ENCODE results near the gene SIAE. TPM values are rescaled to one million over a fixed set of nuclear protein-coding genes. Genes with fewer than 3 reads are reported as not detected.

The SIAE gene, protein sequence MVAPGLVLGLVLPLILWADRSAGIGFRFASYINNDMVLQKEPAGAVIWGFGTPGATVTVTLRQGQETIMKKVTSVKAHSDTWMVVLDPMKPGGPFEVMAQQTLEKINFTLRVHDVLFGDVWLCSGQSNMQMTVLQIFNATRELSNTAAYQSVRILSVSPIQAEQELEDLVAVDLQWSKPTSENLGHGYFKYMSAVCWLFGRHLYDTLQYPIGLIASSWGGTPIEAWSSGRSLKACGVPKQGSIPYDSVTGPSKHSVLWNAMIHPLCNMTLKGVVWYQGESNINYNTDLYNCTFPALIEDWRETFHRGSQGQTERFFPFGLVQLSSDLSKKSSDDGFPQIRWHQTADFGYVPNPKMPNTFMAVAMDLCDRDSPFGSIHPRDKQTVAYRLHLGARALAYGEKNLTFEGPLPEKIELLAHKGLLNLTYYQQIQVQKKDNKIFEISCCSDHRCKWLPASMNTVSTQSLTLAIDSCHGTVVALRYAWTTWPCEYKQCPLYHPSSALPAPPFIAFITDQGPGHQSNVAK
- total RNA-seq = 1 to 10 TPM; 1.8 to 2.4 TPM

DNA sequence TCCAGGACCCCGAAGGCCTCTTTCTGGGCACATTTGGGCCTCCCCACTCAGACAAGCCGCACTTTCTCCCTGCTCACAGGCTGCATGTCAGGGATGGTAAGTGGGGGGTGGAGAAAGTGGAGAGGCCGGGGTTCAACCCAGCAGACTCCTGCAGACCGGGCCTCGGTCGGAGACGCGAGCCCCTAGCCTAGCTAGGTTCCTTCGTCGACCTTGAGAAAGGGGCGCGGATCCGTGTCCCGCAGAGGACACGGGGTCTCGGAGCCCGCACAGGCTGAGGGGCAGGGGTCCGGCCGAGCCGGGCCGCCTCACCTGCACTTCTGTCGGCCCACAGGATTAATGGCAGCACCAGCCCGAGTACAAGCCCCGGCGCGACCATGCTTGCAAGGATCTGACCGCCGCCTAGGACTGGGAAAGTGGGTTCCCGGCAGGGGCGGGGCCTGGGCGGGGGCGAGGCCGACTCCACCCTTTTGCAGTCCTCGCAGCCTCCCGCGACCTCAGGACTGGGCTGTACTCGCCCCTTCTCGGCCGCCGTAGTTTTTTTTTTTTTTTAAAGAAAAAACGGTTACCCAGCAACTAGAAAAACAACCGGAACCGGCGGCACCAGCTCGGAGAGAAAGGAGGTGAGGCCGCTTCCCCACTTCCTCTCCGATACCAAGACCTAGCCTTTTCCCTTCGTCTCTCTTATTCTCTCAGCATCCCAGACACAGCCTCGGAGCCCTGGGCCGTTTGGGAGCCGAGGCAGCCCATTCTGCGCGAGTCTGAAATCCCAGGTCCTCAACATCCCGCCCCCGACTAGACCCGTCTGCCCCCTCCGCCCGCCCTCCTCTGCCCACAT, at the start of gene SIAE, which contains the start of gene SPA17:
TSS of gene SIAE (minus strand) at position 407 of the 835 bp plus-strand sequence. CDS start at position 376, 31 bp downstream.
TSS of gene SPA17 (plus strand) at position 572 of the 835 bp plus-strand sequence. CDS start 1,361 bp downstream, outside the sequence.
- Mint-ChIP-seq H3K27me3 (peaks cover 0 to 9% of the 10 kb centered on the region in 2 donors), H3K36me3 (no peaks in the 10 kb centered on the region), H3K4me1 (ENCODE audit: low read depth in 2 of 2) (peaks cover 12 to 23% of the 10 kb centered on the region in 2 donors), H3K9me3 (no peaks in the 10 kb centered on the region), H3K27ac (peak within 1 kb of the TSS; percentile 76 to 92), H3K4me3 (peak within 1 kb of the TSS; percentile 81)
- peak; percentile 97 to 98 for ATAC-seq
- peak; percentile 92 for DNase-seq (ENCODE audit: low spot score)

DNA sequence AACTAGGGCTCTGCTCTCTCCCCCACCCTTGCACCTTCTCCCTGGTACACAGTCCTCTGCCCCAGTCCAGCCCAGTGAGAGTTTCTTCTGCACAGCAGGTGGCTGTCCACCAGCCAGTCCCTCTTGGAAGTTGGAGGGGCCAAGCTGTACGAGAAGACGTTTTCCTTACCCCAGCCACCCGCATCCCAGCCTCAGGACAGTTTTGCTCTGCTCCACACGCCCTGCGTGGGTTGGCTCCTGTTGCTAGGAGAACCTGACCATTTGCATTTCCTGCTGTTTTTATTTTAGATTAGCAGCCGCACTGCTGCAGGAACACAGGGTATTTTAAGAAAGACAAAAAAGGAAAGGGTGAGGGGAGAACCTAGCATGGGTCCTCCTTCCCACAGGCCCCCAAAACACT, 48.6 kb upstream of the SIAE start:
- Mint-ChIP-seq H3K27me3 (peaks cover 62 to 77% of the 10 kb centered on the region in 2 donors), H3K4me3 (no peak overlapping the region), H3K9me3 (no peaks in the 10 kb centered on the region), H3K4me1 (ENCODE audit: low read depth in 2 of 2) (peaks cover 11 to 13% of the 10 kb centered on the region in 2 donors), H3K27ac (no peak overlapping the region), H3K36me3 (no peaks in the 10 kb centered on the region)
- DNase-seq (ENCODE audit: low spot score) = no peak
- ATAC-seq = no peak

DNA sequence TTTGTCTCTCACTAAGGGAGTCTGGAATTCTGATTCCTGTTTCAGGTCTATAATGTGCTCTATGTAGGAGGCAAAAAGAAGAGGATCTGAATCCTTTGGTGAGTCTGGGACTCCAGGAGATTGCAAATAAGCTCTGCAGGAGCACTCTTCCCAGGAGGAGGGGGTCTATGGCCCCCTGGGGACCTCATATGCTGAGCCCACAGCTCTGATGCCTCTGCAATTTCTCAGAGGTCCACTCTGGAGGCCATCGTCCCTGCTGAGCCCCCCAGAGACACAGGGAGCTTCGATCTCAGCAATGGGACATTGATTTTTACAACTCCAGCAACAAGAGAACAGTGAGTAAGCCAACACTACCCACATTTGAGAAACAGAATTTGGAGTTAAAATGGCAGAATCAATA, 46.0 kb upstream of the SIAE start:
- DNase-seq (ENCODE audit: low spot score) (no peak), ATAC-seq (no peak)
- no peak overlapping the region for H3K27ac Mint-ChIP-seq
- H3K27me3 Mint-ChIP-seq = peaks cover 62 to 74% of the 10 kb centered on the region in 2 donors
- no peak overlapping the region for H3K4me3 Mint-ChIP-seq
- no peaks in the 10 kb centered on the region for H3K36me3 Mint-ChIP-seq
- no peaks in the 10 kb centered on the region for H3K9me3 Mint-ChIP-seq
- peaks cover 8 to 11% of the 10 kb centered on the region in 2 donors for H3K4me1 Mint-ChIP-seq (ENCODE audit: low read depth in 2 of 2)

DNA sequence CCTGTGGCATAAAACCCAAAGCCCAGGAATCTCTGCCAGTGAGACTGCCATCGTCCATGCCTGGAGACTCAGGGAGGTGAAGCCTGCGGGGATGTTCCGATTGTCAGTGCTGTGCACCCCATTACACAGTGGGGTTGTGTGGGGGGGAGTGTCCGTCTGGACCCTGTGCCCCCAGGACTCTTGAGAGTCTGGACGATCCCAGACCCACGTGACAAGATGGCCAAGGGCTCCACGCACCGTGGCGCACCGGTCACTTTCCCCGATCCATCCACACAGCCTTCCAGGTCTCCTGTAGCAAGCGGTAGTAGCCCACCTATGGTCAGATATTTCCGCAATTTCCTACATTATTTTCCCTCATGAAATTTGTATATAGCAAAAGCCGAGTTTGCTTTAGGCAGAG, 45.3 kb upstream of the SIAE start:
- DNase-seq (ENCODE audit: low spot score) (no peak), ATAC-seq (no peak)
- H3K4me3 Mint-ChIP-seq = no peak overlapping the region
- H3K9me3 Mint-ChIP-seq = no peaks in the 10 kb centered on the region
- H3K27me3 Mint-ChIP-seq = peaks cover 67 to 74% of the 10 kb centered on the region in 2 donors
- peaks cover 8 to 11% of the 10 kb centered on the region in 2 donors for H3K4me1 Mint-ChIP-seq (ENCODE audit: low read depth in 2 of 2)
- no peaks in the 10 kb centered on the region for H3K36me3 Mint-ChIP-seq
- no peak overlapping the region for H3K27ac Mint-ChIP-seq

DNA sequence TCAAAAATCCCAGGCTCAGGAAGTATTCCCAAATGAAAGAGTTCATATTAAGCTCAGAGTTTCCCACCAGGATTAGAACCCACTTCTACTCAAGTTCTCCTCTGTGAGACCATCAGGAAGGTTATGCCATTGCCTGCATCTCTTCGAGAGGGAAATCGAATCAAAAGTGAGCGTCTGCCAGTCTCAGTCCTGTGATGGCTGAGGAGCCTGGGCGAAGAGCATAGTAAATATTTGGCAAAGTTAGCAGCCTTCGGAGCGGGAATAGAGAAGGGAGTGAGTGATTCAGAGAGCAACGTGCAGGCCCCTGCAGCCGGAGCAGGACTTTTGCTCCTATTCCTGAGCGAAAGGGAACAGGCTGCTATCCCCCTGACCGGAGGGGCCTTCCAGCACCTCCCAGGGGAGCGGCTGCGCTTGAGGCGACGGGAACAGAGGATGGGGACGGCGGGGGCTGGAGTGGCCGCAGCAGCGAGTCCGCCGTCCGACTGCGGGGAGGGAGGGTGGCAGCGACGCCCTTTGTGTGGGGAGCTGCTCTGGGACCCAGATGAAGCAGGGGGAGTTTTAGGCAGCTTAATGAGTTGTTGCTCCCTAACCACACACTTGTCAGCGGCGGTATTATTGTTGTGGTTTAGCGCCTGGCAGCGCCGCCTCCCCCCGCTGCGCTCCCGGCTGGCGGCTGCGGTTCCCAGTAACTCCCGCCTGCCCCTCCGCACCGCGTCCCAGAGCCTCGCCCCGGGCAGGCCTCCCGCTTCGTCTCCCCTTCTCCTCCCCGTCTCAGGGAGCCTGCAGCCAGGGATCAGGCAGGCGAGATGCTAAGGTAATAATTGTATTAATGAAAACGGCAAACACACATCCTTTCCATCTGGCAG, 44.5 kb upstream of the SIAE start:
- no peaks in the 10 kb centered on the region for H3K36me3 Mint-ChIP-seq
- peak overlapping the region in 1 of 2 donors; percentile 34 for H3K27ac Mint-ChIP-seq
- DNase-seq (ENCODE audit: low spot score) (no peak), ATAC-seq (peak; percentile 64 to 74)
- H3K4me3 Mint-ChIP-seq = peak overlapping the region; percentile 82
- H3K9me3 Mint-ChIP-seq = no peaks in the 10 kb centered on the region
- H3K27me3 Mint-ChIP-seq = peaks cover 65 to 70% of the 10 kb centered on the region in 2 donors
- H3K4me1 Mint-ChIP-seq (ENCODE audit: low read depth in 2 of 2) = peaks cover 8 to 11% of the 10 kb centered on the region in 2 donors

DNA sequence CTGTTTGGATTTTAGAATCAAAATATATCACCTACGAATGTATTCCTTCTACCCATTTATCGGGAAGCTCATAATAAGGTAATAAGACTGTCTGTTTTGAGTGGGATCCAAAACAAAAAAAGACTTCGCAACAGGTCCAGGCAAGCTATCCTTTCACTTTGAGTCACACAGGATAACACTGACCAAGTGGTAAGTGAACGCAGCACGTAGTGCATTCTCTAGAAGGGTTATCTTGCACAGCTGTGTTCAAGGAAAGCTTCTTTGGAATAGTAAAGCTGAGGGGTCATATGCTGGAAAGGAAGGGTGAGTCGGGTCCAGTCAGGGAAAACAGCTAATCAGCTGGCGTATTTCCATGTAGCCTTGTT, 43.9 kb upstream of the SIAE start:
- no peak for DNase-seq (ENCODE audit: low spot score)
- Mint-ChIP-seq H3K4me1 (ENCODE audit: low read depth in 2 of 2) (peaks cover 8 to 11% of the 10 kb centered on the region in 2 donors), H3K36me3 (no peaks in the 10 kb centered on the region), H3K9me3 (no peaks in the 10 kb centered on the region), H3K4me3 (peak overlapping the region; percentile 82), H3K27me3 (peaks cover 62 to 64% of the 10 kb centered on the region in 2 donors), H3K27ac (peak overlapping the region in 1 of 2 donors; percentile 34)
- ATAC-seq = no peak

DNA sequence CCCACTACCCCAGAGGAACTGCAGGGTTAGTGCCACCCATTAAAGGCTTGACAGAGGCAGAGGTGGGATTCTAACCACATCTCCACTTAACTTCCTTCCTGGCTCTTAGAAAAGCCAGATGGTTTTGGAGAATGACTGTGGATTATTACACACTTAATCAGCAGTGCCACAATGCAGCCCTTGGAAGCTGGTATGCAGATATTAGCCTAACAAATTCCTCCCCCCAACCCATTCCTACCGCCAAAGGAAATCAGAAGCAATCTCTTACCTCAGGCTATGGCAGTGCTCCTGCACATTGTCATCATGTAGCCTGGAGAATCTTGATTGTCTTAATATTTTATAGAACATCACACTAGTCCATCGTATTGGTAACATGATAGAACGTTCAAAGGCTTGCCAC, 43.1 kb upstream of the SIAE start:
- no peaks in the 10 kb centered on the region for H3K36me3 Mint-ChIP-seq
- H3K4me3 Mint-ChIP-seq = no peak overlapping the region
- ATAC-seq (no peak), DNase-seq (ENCODE audit: low spot score) (no peak)
- peaks cover 56 to 59% of the 10 kb centered on the region in 2 donors for H3K27me3 Mint-ChIP-seq
- peaks cover 8 to 11% of the 10 kb centered on the region in 2 donors for H3K4me1 Mint-ChIP-seq (ENCODE audit: low read depth in 2 of 2)
- H3K9me3 Mint-ChIP-seq = no peaks in the 10 kb centered on the region
- no peak overlapping the region for H3K27ac Mint-ChIP-seq

DNA sequence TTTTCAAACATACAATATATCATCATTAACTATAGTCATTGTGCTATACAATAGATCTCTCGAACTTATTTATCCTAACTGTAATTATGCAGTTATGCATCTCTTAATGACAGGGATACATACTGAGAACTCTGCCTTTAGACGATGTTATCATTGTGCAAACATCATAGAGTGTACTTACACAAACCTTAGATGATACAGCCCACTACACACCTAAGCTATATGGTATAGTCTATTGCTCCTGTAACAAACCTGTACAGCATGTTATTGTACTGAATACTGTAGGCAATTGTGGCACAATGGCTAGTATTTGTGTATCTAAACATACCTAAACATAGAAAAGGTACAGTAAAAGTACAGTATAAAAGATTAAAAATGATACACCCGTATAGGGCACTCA, 38.9 kb upstream of the SIAE start:
- no peak for DNase-seq (ENCODE audit: low spot score)
- peaks cover 38% of the 10 kb centered on the region in 2 donors for H3K27me3 Mint-ChIP-seq
- peaks cover under 1 to 2% of the 10 kb centered on the region in 2 donors for H3K4me1 Mint-ChIP-seq (ENCODE audit: low read depth in 2 of 2)

DNA sequence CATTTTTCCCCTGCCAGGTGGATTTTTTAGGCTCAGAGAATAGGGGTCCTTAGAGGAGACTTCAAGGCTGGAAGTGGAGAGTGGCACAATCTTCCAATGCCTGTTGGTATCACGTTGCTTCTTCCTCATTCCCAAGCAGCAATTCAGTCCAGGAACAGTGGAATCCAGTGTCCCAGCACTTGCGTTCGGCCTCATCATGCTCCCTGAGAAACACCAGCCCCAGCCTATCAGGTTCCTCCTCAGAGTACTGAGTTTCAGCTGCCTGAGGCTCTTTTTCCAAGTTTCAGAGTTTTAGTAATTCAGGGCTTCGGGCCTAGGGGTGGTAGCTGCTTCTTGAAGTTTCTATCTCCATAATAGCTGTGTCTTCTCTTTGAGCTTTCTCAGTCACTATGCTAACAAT, 34.3 kb upstream of the SIAE start:
- no peaks in the 10 kb centered on the region for H3K9me3 Mint-ChIP-seq
- DNase-seq (ENCODE audit: low spot score) (no peak), ATAC-seq (no peak)
- H3K4me3 Mint-ChIP-seq = no peak overlapping the region
- H3K27me3 Mint-ChIP-seq = peaks cover 18 to 20% of the 10 kb centered on the region in 2 donors
- H3K4me1 Mint-ChIP-seq (ENCODE audit: low read depth in 2 of 2) = no peaks in the 10 kb centered on the region
- no peak overlapping the region for H3K27ac Mint-ChIP-seq
- no peaks in the 10 kb centered on the region for H3K36me3 Mint-ChIP-seq

More for the DNA sequence above, 38.9 kb upstream of the SIAE start:
- no peak overlapping the region for H3K4me3 Mint-ChIP-seq
- no peak for ATAC-seq
- no peaks in the 10 kb centered on the region for H3K9me3 Mint-ChIP-seq
- H3K27ac Mint-ChIP-seq = no peak overlapping the region
- H3K36me3 Mint-ChIP-seq = no peaks in the 10 kb centered on the region

DNA sequence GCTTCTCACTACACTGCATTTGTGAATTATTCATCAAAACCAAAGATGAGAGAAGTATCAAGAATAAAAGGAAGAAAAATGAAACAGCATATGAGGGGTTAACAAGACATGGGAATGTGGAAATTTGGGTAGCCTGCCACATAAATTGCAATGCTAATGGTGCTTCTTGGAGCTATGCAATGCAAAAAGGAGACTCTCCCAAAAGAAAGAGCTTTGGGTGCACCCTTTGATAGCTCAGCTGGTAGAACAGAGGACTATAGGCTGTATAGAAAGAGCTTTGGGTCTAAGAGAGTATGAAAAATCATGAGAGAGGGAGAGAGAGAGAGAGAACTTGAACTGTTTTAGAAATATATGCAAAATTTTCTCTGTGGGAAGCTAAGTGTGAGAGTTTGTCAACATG, 26.5 kb upstream of the SIAE start:
- H3K27ac Mint-ChIP-seq = no peak overlapping the region

DNA sequence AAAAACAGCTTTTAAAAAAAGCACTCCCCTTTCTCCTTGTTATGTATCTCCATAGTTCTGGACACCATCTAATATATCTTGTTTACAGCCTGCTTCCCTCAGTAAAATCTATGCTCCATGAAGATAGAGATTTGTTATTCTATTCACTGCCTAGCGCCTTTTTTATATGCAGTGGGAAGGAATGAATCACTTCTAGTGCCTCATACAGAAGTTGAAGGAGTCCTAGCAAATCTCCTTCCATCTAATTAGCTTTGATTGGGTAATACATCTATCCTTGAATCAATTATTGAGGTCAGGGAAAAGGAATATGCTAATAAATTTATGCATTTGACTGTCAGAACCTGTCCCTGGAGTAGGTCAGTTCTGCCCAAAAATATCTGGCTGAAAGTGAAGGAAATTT, 26.0 kb upstream of the SIAE start:
- H3K4me1 Mint-ChIP-seq (ENCODE audit: low read depth in 2 of 2) = no peaks in the 10 kb centered on the region
- no peaks in the 10 kb centered on the region for H3K9me3 Mint-ChIP-seq
- no peak overlapping the region for H3K27ac Mint-ChIP-seq
- H3K4me3 Mint-ChIP-seq = no peak overlapping the region
- no peaks in the 10 kb centered on the region for H3K36me3 Mint-ChIP-seq
- peaks cover 26 to 34% of the 10 kb centered on the region in 2 donors for H3K27me3 Mint-ChIP-seq
- DNase-seq (ENCODE audit: low spot score) (no peak), ATAC-seq (no peak)

More for the DNA sequence above, 26.5 kb upstream of the SIAE start:
- no peak overlapping the region for H3K4me3 Mint-ChIP-seq
- peaks cover 26 to 34% of the 10 kb centered on the region in 2 donors for H3K27me3 Mint-ChIP-seq
- ATAC-seq = no peak
- H3K4me1 Mint-ChIP-seq (ENCODE audit: low read depth in 2 of 2) = no peaks in the 10 kb centered on the region
- H3K36me3 Mint-ChIP-seq = no peaks in the 10 kb centered on the region
- DNase-seq (ENCODE audit: low spot score) = no peak
- no peaks in the 10 kb centered on the region for H3K9me3 Mint-ChIP-seq

DNA sequence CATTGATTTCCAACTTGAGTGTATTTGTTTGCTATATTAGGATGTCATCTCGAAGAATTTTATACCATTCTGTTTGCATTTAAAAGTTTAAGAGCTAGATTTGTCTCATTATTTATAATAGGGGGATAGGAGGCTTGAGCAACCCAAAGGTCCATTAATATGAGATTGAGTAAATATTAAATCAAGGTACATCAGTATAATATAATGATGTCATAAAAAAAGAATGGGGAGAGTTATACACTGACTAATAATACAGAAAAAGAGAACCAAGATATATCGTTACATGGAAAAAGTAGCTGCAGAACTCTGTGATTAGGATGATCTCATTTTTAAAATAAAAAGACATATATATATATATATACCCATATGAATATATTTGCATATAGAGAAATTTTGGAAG, 19.6 kb upstream of the SIAE start:
- Mint-ChIP-seq H3K4me3 (no peak overlapping the region), H3K27me3 (peaks cover 9 to 17% of the 10 kb centered on the region in 2 donors), H3K27ac (no peak overlapping the region), H3K4me1 (ENCODE audit: low read depth in 2 of 2) (no peaks in the 10 kb centered on the region), H3K9me3 (no peaks in the 10 kb centered on the region), H3K36me3 (no peaks in the 10 kb centered on the region)
- DNase-seq (ENCODE audit: low spot score) = no peak
- no peak for ATAC-seq

DNA sequence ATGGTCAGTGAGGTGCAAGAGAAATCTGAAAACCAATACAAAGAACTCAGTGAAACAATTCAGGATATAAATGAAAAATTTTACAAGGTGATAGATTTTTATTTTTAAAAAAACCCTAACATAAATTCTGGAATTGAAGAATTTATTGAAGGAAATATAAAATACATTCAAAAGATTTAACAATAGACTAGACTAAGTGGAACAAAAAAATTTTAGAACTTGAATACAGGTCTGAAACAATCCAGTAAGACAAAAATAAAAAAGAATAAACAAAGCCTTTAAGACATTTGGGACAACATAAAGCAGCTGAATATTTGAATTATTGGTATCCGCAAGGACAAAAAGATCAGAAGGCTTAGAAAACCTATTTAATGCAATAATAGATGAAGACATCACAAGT, 8.9 kb upstream of the SIAE start:
- Mint-ChIP-seq H3K4me1 (ENCODE audit: low read depth in 2 of 2) (no peaks in the 10 kb centered on the region), H3K27me3 (peaks cover 15 to 43% of the 10 kb centered on the region in 2 donors), H3K9me3 (peaks cover 5% of the 10 kb centered on the region), H3K36me3 (peaks cover 13% of the 10 kb centered on the region), H3K27ac (no peak overlapping the region), H3K4me3 (no peak overlapping the region)
- ATAC-seq (no peak), DNase-seq (ENCODE audit: low spot score) (no peak)
